ENCODE results near the gene TOR3A. TPM values are rescaled to one million over a fixed set of nuclear protein-coding genes. Genes with fewer than 3 reads are reported as not detected.

Gene TOR3A
- total and polyA plus RNA-seq, 7 experiments from 2014 or later, result 18.8 to 43.8 (median 22.0) TPM

- Mint-ChIP-seq H3K27me3 (no peaks in the 10 kb centered on the region), H3K4me3 (no peak overlapping the region), H3K9me3 (peaks cover 0 to 2% (median 0%) of the 10 kb centered on the region in 11 donors), H3K36me3 (peaks cover 0 to 11% (median 0%) of the 10 kb centered on the region in 5 donors), H3K27ac (no peak overlapping the region), H3K4me1 (peaks cover 19 to 59% (median 49%) of the 10 kb centered on the region in 7 donors)
- POLR2A ChIA-PET, result no interaction called here
- CTCF ChIA-PET, result no interaction called here
- H3K9me3 ChIP-seq (ENCODE audit: control insufficient read depth in 2 of 3, low read length in 3 of 3), result no peaks in the 10 kb centered on the region
- DNase-seq (no peak), ATAC-seq (no peak)
- peaks cover 12 to 20% of the 10 kb centered on the region in 2 donors for H3K4me1 ChIP-seq (ENCODE audit: control insufficient read depth in 2 of 2, insufficient read depth in 2 of 2, low read length in 2 of 2)
- intact Hi-C loops (cut with micrococcal nuclease), result no loop called here
- no peak overlapping the region for H3K27ac ChIP-seq (ENCODE audit: low read depth, low read length)
- no peaks in the 10 kb centered on the region for H3K36me3 ChIP-seq (ENCODE audit: control insufficient read depth in 2 of 3, insufficient read depth in 3 of 3, low read length in 3 of 3)
- no peak overlapping the region for H3K4me3 ChIP-seq (ENCODE audit: low read length)
- no peaks in the 10 kb centered on the region for H3K27me3 ChIP-seq (ENCODE audit: control insufficient read depth in 2 of 2, insufficient read depth in 2 of 2, low read length in 2 of 2)
Measured at GRCh38 chr1:179144626-179145025, 62.8 kb downstream of the TOR3A start.

GRCh38 chr1:179145521-179145920, 63.7 kb downstream of the TOR3A start:
- no peak overlapping the region for H3K4me3 ChIP-seq (ENCODE audit: low read length)
- CTCF ChIA-PET, result no interaction called here
- Mint-ChIP-seq H3K4me1 (peaks cover 12 to 50% (median 41%) of the 10 kb centered on the region in 7 donors), H3K36me3 (peaks cover 0 to 16% (median 4%) of the 10 kb centered on the region in 5 donors), H3K27ac (peak overlapping the region in 8 of 9 donors; percentile 33 to 88 (median 65)), H3K4me3 (peak overlapping the region in 6 of 10 donors; percentile 20 to 60 (median 26)), H3K9me3 (peaks cover 0 to 4% (median 0%) of the 10 kb centered on the region in 11 donors), H3K27me3 (no peaks in the 10 kb centered on the region)
- peak; percentile 36 for ATAC-seq
- intact Hi-C loops (cut with micrococcal nuclease), result no loop called here
- H3K36me3 ChIP-seq (ENCODE audit: control insufficient read depth in 2 of 3, insufficient read depth in 3 of 3, low read length in 3 of 3), result no peaks in the 10 kb centered on the region
- H3K4me1 ChIP-seq (ENCODE audit: control insufficient read depth in 2 of 2, insufficient read depth in 2 of 2, low read length in 2 of 2), result peaks cover 12 to 20% of the 10 kb centered on the region in 2 donors
- POLR2A ChIA-PET, result interaction anchor here (0.7 kb wide), 1 partner anchor 12 kb away, joined by 3 read pairs; no protein-coding TSS in a partner anchor
- DNase-seq, result peak in 3 of 9 donors; percentile 18 to 29 (median 24)
- H3K9me3 ChIP-seq (ENCODE audit: control insufficient read depth in 2 of 3, low read length in 3 of 3), result no peaks in the 10 kb centered on the region
- H3K27ac ChIP-seq (ENCODE audit: low read depth, low read length), result no peak overlapping the region
- no peaks in the 10 kb centered on the region for H3K27me3 ChIP-seq (ENCODE audit: control insufficient read depth in 2 of 2, insufficient read depth in 2 of 2, low read length in 2 of 2)

Other genes starting within 250 kb of the TOR3A start
- not detected for gene ANGPTL1, start 211.0 kb upstream of the TOR3A start, total RNA-seq
- not detected for gene ANGPTL1, start 211.0 kb upstream of the TOR3A start, polyA plus RNA-seq
- gene FAM20B, start 56.2 kb upstream of the TOR3A start, total RNA-seq, result 10 to 100 TPM; 14.3 to 27.9 (median 25.2) TPM
- gene FAM20B, start 56.2 kb upstream of the TOR3A start, polyA plus RNA-seq, result 10 to 100 TPM in 1 of 2 donors, 1 to 10 TPM in 1; 4.6 to 10.1 TPM
- 10 to 100 TPM; 10.3 to 20.1 (median 18.6) TPM for gene ABL2, start 147.6 kb downstream of the TOR3A start, total RNA-seq
- gene ABL2, start 147.6 kb downstream of the TOR3A start, polyA plus RNA-seq, result 1 to 10 TPM; 1.9 to 2.0 TPM
- gene SOAT1, start 211.7 kb downstream of the TOR3A start, total RNA-seq, result 10 to 100 TPM; 40.6 to 52.8 (median 45.0) TPM
- gene SOAT1, start 211.7 kb downstream of the TOR3A start, polyA plus RNA-seq, result 10 to 100 TPM; 73.2 to 77.7 TPM